Medulla oblongata (tissue), 1 donor: ENCODE measurements around the gene AOPEP.
A peak's percentile ranks its signal among the peaks of the same experiment; 100 is the strongest.

Experiments used
- DNase-seq: peaks from one replicate; pipeline ENCODE4 v3.0.0-alpha.2; 2015; ENCODE audit errors: extremely low spot score

The AOPEP gene

GRCh38 chr9:94915476-94916450 lies 189.3 kb downstream of the AOPEP start:
- DNase-seq: no peak

- no peak for DNase-seq
These were observed 190.5 kb downstream of the AOPEP start for GRCh38 chr9:94916956-94917355.

GRCh38 chr9:94918038-94918753 lies 191.7 kb downstream of the AOPEP start:
- DNase-seq: no peak

- DNase-seq: no peak
These were observed 193.0 kb downstream of the AOPEP start for GRCh38 chr9:94919376-94920098.

GRCh38 chr9:94920420-94921091 lies 194.1 kb downstream of the AOPEP start:
- peak; percentile 43 for DNase-seq

GRCh38 chr9:94921092-94921471 lies 194.6 kb downstream of the AOPEP start:
- peak; percentile 54 for DNase-seq

GRCh38 chr9:94921656-94922055 lies 195.2 kb downstream of the AOPEP start:
- no peak for DNase-seq

- peak; percentile 67 for DNase-seq
These were observed 195.7 kb downstream of the AOPEP start for GRCh38 chr9:94922098-94922607.

GRCh38 chr9:94922691-94923107 lies 196.2 kb downstream of the AOPEP start:
- DNase-seq: peak; percentile 45

- DNase-seq: no peak
These were observed 197.0 kb downstream of the AOPEP start for GRCh38 chr9:94923326-94924089.

GRCh38 chr9:94925751-94926430 lies 199.4 kb downstream of the AOPEP start:
- DNase-seq: no peak

GRCh38 chr9:94926431-94926800 lies 199.9 kb downstream of the AOPEP start:
- no peak for DNase-seq

- no peak for DNase-seq
These were observed 200.7 kb downstream of the AOPEP start for GRCh38 chr9:94927048-94927761.

- no peak for DNase-seq
These were observed 201.5 kb downstream of the AOPEP start for GRCh38 chr9:94927762-94928670.

- DNase-seq: no peak
These were observed 202.3 kb downstream of the AOPEP start for GRCh38 chr9:94928691-94929368.

GRCh38 chr9:94929369-94929756 lies 202.9 kb downstream of the AOPEP start:
- DNase-seq: no peak

- DNase-seq: no peak
These were observed 204.6 kb downstream of the AOPEP start for GRCh38 chr9:94931036-94931633.
